B cell (primary cell): Measurements from ENCODE around the gene SLIT3. TPM values are rescaled to one million over a fixed set of nuclear protein-coding genes. Genes with fewer than 3 reads are reported as not detected.

Experiments
- ATAC-seq: fragments of 200-7000 bp; cut with Tn5 transposase; one replicate; pipeline ENCODE4 v1.10.0; 2021; ENCODE audit warnings: low read depth, mild to moderate bottlenecking, moderate number of reproducible peaks, moderate library complexity
- CTCF ChIA-PET: fragments of 350-600 bp; sonication (Branson Sonifier 250); formaldehyde crosslinking; loops from one replicate; lab custom pipeline; 2021; ENCODE audit warnings: antibody characterized with exemption, inconsistent platforms; lab: Charles Lee
- POLR2A ChIA-PET: fragments of 350-600 bp; sonication (Branson Sonifier 250); formaldehyde crosslinking; loops from one replicate; lab custom pipeline; 2021; ENCODE audit warnings: antibody characterized with exemption; lab: Charles Lee
- DNase-seq: peaks from one replicate; pipeline ENCODE4 v3.0.0; 2013
- H2AFZ ChIP-seq: 2 replicates; pipeline ENCODE4 v1.6.1; 2012; ENCODE audit warnings: mild to moderate bottlenecking, low read depth, low read length; ENCODE audit not compliant: insufficient read depth, poor library complexity, severe bottlenecking
- H3K27ac ChIP-seq, 2 donors: 1 replicate in 1 of 2; 2 replicates in 1 of 2; pipeline ENCODE4 v1.5.1; 2012 to 2013; ENCODE audit warnings: low read length in 2 of 2, mild to moderate bottlenecking in 2 of 2, moderate library complexity in 1 of 2
- H3K27me3 ChIP-seq, 4 experiments: fragments of 200-600 bp in 1 of 4; sonication (generic) in 1 of 4; replicated peaks in 1 of 4; 1 replicate in 2 of 4; 2 replicates in 2 of 4; pipeline versions ENCODE4 v1.6.1 to v1.7.0; 2013 to 2016; ENCODE audit warnings: low read length in 3 of 4, mild to moderate bottlenecking in 2 of 4, mixed read lengths in 1 of 4, moderate library complexity in 1 of 4; ENCODE audit not compliant: insufficient read depth in 4 of 4, control insufficient read depth in 3 of 4; ENCODE audit errors: control extremely low read depth in 1 of 4
- H3K36me3 ChIP-seq, 2 experiments: replicated peaks in 1 of 2; 1 replicate in 1 of 2; 2 replicates in 1 of 2; pipeline versions ENCODE4 v1.6.1 to v1.7.1; 2013; ENCODE audit warnings: low read length in 1 of 2; ENCODE audit not compliant: insufficient read depth in 2 of 2, control insufficient read depth in 1 of 2; ENCODE audit errors: control extremely low read depth in 1 of 2, extremely low read depth in 1 of 2
- H3K4me1 ChIP-seq, 2 donors: fragments of 200-600 bp in 1 of 2; sonication (generic) in 1 of 2; 1 replicate in 1 of 2; 2 replicates in 1 of 2; pipeline versions ENCODE4 v1.5.1 to v1.6.1; 2013 to 2017; ENCODE audit warnings: low read length in 2 of 2; ENCODE audit not compliant: control insufficient read depth in 2 of 2, insufficient read depth in 2 of 2
- H3K4me2 ChIP-seq: replicated peaks from 2 replicates; pipeline ENCODE3; 2012; ENCODE audit warnings: mild to moderate bottlenecking, low read depth, low read length; ENCODE audit not compliant: poor library complexity, severe bottlenecking
- H3K4me3 ChIP-seq, 5 experiments: fragments of 200-600 bp in 1 of 5; sonication (generic) in 1 of 5; 1 replicate in 3 of 5; 2 replicates in 2 of 5; pipeline versions ENCODE4 v1.5.1 to v1.7.0; 2011 to 2016; ENCODE audit warnings: low read length in 4 of 5, mild to moderate bottlenecking in 4 of 5, low read depth in 2 of 5, control low read depth in 1 of 5, moderate library complexity in 1 of 5; ENCODE audit not compliant: insufficient read depth in 1 of 5; ENCODE audit errors: control extremely low read depth in 1 of 5, extremely low read depth in 1 of 5
- H3K79me2 ChIP-seq: fragments of 200-600 bp; sonication (generic); one replicate; pipeline ENCODE4 v1.6.0; 2016; ENCODE audit warnings: low read length; ENCODE audit not compliant: control insufficient read depth, insufficient read depth
- H3K9ac ChIP-seq: fragments of 200-600 bp; sonication (generic); 2 replicates; pipeline ENCODE4 v1.6.1; 2017; ENCODE audit warnings: mild to moderate bottlenecking, low read length, moderate library complexity
- H3K9me3 ChIP-seq, 3 donors: one replicate each; pipeline versions ENCODE4 v1.6.1 to v1.7.1; 2013; ENCODE audit warnings: low read length in 2 of 3; ENCODE audit not compliant: control insufficient read depth in 2 of 3, insufficient read depth in 1 of 3; ENCODE audit errors: control extremely low read depth in 1 of 3
- H4K20me1 ChIP-seq: 2 replicates; pipeline ENCODE4 v1.6.0; 2012; ENCODE audit warnings: mild to moderate bottlenecking, low read length; ENCODE audit not compliant: insufficient read depth, control insufficient read depth, poor library complexity, severe bottlenecking
- H3K27ac Mint-ChIP-seq: one replicate; pipeline ENCODE4 v1.8.0; 2021; ENCODE audit warnings: mixed read lengths
- H3K27me3 Mint-ChIP-seq: one replicate; pipeline ENCODE4 v1.8.0; 2021; ENCODE audit warnings: mixed read lengths
- H3K4me1 Mint-ChIP-seq: one replicate; pipeline ENCODE4 v1.8.0; 2021; ENCODE audit warnings: mixed read lengths
- H3K4me3 Mint-ChIP-seq: one replicate; pipeline ENCODE4 v1.8.0; 2021; ENCODE audit warnings: mixed read lengths
- H3K9me3 Mint-ChIP-seq: one replicate; pipeline ENCODE4 v1.8.0; 2022; ENCODE audit warnings: mixed read lengths; ENCODE audit not compliant: insufficient read depth
- EZH2 ChIP-seq: IDR thresholded peaks from 2 replicates; pipeline ENCODE4 v1.6.1; 2012; ENCODE audit warnings: borderline replicate concordance, low read depth, mild to moderate bottlenecking, moderate library complexity, low read length; ENCODE audit not compliant: insufficient read depth, poor library complexity, severe bottlenecking
- WGBS: methylation state at CpG from one replicate; pipeline ENCODE4 v1.1.5; 2013; ENCODE audit warnings: missing lambda C conversion rate; ENCODE audit not compliant: insufficient coverage; 5-methylcytosine and 5-hydroxymethylcytosine counted together
- intact Hi-C: fragments of 100-400 bp; cut with micrococcal nuclease; formaldehyde crosslinking; loops from one replicate; pipeline ENCODE4 v1.10.0; 2022
- polyA plus RNA-seq: library from polyadenylated mRNA; depleted of rRNA; stranded (reverse); fragments of >200 nt; gene quantifications from 2 replicates; pipeline ENCODE4 v1.2.3, GENCODE V29; 2012
- total RNA-seq, 2 donors: library from RNA; stranded (reverse); fragments of 120-200 nt in 1 of 2; gene quantifications; 1 replicate in 1 of 2; 2 replicates in 1 of 2; pipeline versions ENCODE4 v1.2.3 to v1.2.4, GENCODE V29; 2013 to 2022
- TF ChIP-seq, protein P1 (sequence below): fragments of 200-600 bp; IDR thresholded peaks from one replicate; pipeline ENCODE4 v1.8.0; 2022; ENCODE audit warnings: antibody characterized with exemption, mild to moderate bottlenecking

The SLIT3 gene
- total and polyA plus RNA-seq, 2 donors (not counting 1 experiment from before 2014, with no cell fraction given), result not detected

DNA sequence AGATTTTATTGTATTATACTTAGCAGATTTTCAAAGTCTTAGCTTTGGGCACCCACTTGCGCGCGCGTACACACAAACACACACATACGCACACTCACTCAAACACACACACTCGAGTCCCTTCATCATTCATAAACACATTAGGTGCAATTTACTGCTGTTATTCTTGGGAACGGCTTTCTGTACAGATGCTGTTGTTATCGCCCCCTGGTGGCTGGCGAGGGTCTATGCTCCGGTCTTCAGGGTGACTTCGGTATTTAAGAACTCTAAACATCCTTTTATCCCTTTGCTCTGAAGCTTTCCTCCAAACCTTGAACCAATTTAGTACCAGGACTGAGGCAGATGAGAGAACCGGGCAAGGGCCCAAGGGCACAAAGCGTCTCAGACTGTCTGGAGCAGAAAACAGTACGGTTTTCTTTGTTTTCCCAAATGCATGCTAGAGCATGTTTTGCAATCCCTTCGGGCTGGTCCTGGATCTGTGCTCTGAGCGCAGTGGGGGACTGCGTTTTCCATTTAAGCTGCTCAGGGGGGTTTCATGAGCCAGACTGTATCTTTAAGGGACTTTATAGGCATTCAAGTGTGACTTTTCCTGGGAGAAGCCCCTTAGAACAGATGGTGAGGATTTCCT, 1.7 kb upstream of the SLIT3 start:
- intact Hi-C loops, result no loop called here

DNA sequence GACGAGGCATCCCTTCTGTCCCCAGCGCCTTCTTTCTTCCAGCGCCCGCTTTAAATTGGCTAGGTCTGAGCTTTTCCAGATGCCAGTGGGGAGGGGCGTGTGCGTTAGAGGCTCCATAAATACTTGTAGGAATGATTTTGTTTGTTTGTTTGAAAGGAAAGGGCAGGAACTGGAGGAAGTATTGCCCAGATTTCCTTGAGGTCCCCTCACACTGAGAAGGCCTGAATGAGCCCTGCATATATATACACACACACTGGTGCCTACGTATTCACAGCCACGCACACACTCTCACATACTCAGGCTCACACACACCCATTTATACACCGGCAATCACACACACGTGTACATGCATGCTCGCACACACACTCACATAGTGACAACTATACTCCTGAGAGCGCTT, 1.0 kb upstream of the SLIT3 start:
- no peak overlapping the region for H2AFZ ChIP-seq
- no peak overlapping the region for H3K9ac ChIP-seq
- peaks cover 67% of the 10 kb centered on the region for H3K27me3 Mint-ChIP-seq
- no peak overlapping the region for H3K27ac Mint-ChIP-seq
- H3K4me1 ChIP-seq, result peaks cover 0 to 4% of the 10 kb centered on the region in 2 donors
- intact Hi-C loops, result no loop called here
- H3K27ac ChIP-seq, result no peak overlapping the region
- no peak overlapping the region for H3K4me3 Mint-ChIP-seq
- TF ChIP-seq EZH2, result no peak
- TF ChIP-seq, protein P1, sequence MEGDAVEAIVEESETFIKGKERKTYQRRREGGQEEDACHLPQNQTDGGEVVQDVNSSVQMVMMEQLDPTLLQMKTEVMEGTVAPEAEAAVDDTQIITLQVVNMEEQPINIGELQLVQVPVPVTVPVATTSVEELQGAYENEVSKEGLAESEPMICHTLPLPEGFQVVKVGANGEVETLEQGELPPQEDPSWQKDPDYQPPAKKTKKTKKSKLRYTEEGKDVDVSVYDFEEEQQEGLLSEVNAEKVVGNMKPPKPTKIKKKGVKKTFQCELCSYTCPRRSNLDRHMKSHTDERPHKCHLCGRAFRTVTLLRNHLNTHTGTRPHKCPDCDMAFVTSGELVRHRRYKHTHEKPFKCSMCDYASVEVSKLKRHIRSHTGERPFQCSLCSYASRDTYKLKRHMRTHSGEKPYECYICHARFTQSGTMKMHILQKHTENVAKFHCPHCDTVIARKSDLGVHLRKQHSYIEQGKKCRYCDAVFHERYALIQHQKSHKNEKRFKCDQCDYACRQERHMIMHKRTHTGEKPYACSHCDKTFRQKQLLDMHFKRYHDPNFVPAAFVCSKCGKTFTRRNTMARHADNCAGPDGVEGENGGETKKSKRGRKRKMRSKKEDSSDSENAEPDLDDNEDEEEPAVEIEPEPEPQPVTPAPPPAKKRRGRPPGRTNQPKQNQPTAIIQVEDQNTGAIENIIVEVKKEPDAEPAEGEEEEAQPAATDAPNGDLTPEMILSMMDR, result no peak
- H3K4me2 ChIP-seq, result no peak overlapping the region
- 16% methylated on average over 5 of the region's 12 CpGs for WGBS
- ChIA-PET CTCF (no interaction called here), POLR2A (no interaction called here)
- no peaks in the 10 kb centered on the region for H3K9me3 Mint-ChIP-seq
- no peak for ATAC-seq
- DNase-seq, result no peak
- H4K20me1 ChIP-seq, result no peaks in the 10 kb centered on the region
- H3K79me2 ChIP-seq, result no peaks in the 10 kb centered on the region
- no peaks in the 10 kb centered on the region for H3K36me3 ChIP-seq
- H3K4me1 Mint-ChIP-seq, result peaks cover 7% of the 10 kb centered on the region
- no peak overlapping the region for H3K4me3 ChIP-seq
- peaks cover 0 to 30% (median 8%) of the 10 kb centered on the region in 4 experiments for H3K27me3 ChIP-seq
- peaks cover 0 to 7% (median 0%) of the 10 kb centered on the region in 3 donors for H3K9me3 ChIP-seq

More for the DNA sequence above, 1.7 kb upstream of the SLIT3 start:
- Mint-ChIP-seq H3K27ac (no peak overlapping the region), H3K9me3 (no peaks in the 10 kb centered on the region), H3K27me3 (peaks cover 64% of the 10 kb centered on the region), H3K4me3 (no peak overlapping the region), H3K4me1 (peaks cover 7% of the 10 kb centered on the region)
- Histone ChIP-seq H2AFZ (peak overlapping the region; percentile 33), H3K79me2 (no peaks in the 10 kb centered on the region), H3K4me1 (peaks cover 0 to 4% of the 10 kb centered on the region in 2 donors), H3K36me3 (no peaks in the 10 kb centered on the region), H3K9me3 (peaks cover 0 to 7% (median 0%) of the 10 kb centered on the region in 3 donors), H3K27ac (no peak overlapping the region), H4K20me1 (no peaks in the 10 kb centered on the region), H3K9ac (no peak overlapping the region), H3K4me3 (no peak overlapping the region), H3K4me2 (no peak overlapping the region), H3K27me3 (peaks cover 0 to 30% (median 8%) of the 10 kb centered on the region in 4 experiments)
- no peak for ATAC-seq
- CTCF ChIA-PET, result no interaction called here
- TF ChIP-seq, protein P1, result peak; percentile 66
- TF ChIP-seq EZH2, result no peak
- POLR2A ChIA-PET, result no interaction called here
- DNase-seq, result peak; percentile 45
- 19% methylated on average over 15 of the region's 17 CpGs for WGBS
